Endothelial cell of umbilical vein (primary cell): ENCODE data around the gene SYNPR.

Source experiments
- POLR2A ChIP-seq: IDR thresholded peaks from 2 replicates; pipeline ENCODE4 v1.6.1; 2012; ENCODE audit warnings: low read depth, mild to moderate bottlenecking, control low read depth, low read length
- TF ChIP-seq, protein P1 (sequence below), 2 donors: IDR thresholded peaks; 1 replicate in 1 of 2; 2 replicates in 1 of 2; pipeline ENCODE4 v1.5.1; 2011; ENCODE audit warnings: low read length in 2 of 2, mild to moderate bottlenecking in 2 of 2, moderate library complexity in 2 of 2, control low read depth in 1 of 2, inconsistent platforms in 1 of 2, low read depth in 1 of 2; ENCODE audit not compliant: insufficient read depth in 1 of 2; ENCODE audit errors: extremely low read depth in 1 of 2

GRCh38 chr3:63607716-63608115, 329.6 kb downstream of the SYNPR start:
- TF ChIP-seq, protein P1, sequence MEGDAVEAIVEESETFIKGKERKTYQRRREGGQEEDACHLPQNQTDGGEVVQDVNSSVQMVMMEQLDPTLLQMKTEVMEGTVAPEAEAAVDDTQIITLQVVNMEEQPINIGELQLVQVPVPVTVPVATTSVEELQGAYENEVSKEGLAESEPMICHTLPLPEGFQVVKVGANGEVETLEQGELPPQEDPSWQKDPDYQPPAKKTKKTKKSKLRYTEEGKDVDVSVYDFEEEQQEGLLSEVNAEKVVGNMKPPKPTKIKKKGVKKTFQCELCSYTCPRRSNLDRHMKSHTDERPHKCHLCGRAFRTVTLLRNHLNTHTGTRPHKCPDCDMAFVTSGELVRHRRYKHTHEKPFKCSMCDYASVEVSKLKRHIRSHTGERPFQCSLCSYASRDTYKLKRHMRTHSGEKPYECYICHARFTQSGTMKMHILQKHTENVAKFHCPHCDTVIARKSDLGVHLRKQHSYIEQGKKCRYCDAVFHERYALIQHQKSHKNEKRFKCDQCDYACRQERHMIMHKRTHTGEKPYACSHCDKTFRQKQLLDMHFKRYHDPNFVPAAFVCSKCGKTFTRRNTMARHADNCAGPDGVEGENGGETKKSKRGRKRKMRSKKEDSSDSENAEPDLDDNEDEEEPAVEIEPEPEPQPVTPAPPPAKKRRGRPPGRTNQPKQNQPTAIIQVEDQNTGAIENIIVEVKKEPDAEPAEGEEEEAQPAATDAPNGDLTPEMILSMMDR (IDR thresholded peaks at IDR 0.05; ENCODE audit: extremely low read depth in 1 of 2, insufficient read depth in 1 of 2, low read depth in 1 of 2, low read length in 2 of 2) = no peak
- TF ChIP-seq POLR2A = no peak
